ENCODE data around the gene LUC7L2.
"Not testable (repeated sequence)": the region's sequence is repeated elsewhere in the genome, so short reads cannot be mapped to it uniquely, and the experiment has no call there.

Gene LUC7L2

GRCh38 chr7:139396323-139396951, 36.7 kb downstream of the LUC7L2 start:
- DNase-seq (ENCODE audit: low read depth in 2 of 2): no peak

GRCh38 chr7:139397192-139397591, 37.5 kb downstream of the LUC7L2 start:
- DNase-seq (ENCODE audit: low read depth in 2 of 2): no peak

DNA sequence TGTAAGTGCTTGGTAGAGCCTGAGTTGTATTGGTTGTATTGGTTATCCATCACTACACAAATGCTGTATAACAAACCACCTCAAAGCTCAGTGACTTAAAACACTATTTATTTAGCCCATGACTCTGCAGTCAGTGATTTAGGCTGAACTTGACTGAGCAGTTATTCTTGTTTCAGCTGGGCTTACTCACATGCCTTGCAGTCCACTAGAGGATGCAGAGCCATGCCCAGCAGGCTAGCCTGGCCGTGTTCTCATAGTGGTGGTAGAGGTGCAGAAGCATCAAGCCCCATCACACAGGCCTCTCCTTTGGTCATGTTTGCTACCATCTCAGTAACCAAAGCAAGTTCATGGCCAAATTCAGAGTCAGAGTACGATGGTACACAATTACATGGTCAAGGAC, 43.9 kb downstream of the LUC7L2 start:
- no peak for DNase-seq (ENCODE audit: low read depth in 2 of 2)

- no peak for DNase-seq (ENCODE audit: low read depth in 2 of 2)
Measured at GRCh38 chr7:139407555-139407954, 47.9 kb downstream of the LUC7L2 start.

DNA sequence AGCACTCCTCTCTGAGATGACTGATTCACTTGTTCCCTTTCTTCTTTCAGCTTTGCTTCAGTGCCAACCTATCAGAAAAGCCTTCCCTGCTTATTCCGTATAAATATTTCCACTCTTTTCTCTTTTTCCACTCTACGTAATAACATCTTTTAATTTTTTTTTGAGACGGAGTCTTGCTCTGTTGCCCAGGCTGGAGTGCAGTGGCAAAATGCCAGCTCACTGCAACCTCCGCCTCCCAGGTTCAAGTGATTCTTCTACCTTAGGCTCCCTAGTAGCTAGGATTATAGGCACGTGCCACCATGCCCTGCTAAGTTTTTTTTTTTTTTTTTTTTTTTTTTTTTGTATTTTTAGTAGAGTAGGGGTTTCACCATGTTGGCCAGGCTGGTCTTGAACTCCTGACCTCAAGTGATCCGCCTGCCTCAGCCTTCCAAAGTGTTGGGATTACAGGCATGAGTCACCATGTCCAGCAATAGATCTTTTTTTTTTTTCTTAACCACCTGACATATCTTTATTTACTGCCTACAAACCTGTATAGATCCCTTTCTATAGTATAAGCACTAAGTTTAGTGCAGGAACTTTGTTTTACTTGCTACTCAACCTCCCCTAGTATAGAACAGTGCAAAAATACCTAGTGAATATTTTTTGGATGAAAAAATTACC, 55.2 kb downstream of the LUC7L2 start:
- DNase-seq (ENCODE audit: low read depth in 2 of 2): not testable (repeated sequence)

DNA sequence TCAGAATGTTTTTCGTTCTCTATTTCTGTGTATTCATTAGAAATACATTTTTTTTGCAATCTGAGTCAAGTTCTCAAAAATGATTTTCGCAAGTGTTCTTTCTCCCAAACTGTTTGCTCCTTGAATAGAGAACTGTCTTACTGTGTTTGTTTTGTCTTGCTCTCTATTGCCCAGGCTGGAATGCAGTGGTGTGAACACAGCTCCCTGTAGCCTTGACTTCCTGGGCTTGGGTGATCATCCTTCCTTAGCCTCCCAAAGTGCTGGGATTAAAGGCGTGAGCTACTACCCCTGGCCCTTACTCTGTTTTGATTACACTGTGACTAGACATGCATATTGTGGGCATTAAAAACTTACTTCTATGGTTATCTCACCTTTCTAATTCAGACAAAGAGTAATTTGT, 56.7 kb downstream of the LUC7L2 start:
- no peak for DNase-seq (ENCODE audit: low read depth in 2 of 2)

- no peak for DNase-seq (ENCODE audit: low read depth in 2 of 2)
Measured at GRCh38 chr7:139417478-139417877, 57.8 kb downstream of the LUC7L2 start.

GRCh38 chr7:139421123-139421522, 61.4 kb downstream of the LUC7L2 start:
- DNase-seq (ENCODE audit: low read depth in 2 of 2): no peak

- no peak for DNase-seq (ENCODE audit: low read depth in 2 of 2)
Measured at GRCh38 chr7:139422126-139422525, 62.4 kb downstream of the LUC7L2 start.

- no peak for DNase-seq (ENCODE audit: low read depth in 2 of 2)
Measured at GRCh38 chr7:139423091-139423490, 63.4 kb downstream of the LUC7L2 start.

- DNase-seq (ENCODE audit: low read depth in 2 of 2): no peak
Measured at GRCh38 chr7:139424004-139424403, 64.3 kb downstream of the LUC7L2 start.

- DNase-seq (ENCODE audit: low read depth in 2 of 2): not testable (repeated sequence)
Measured at GRCh38 chr7:139425701-139426100, 66.0 kb downstream of the LUC7L2 start.

- no peak for DNase-seq (ENCODE audit: low read depth in 2 of 2)
Measured at GRCh38 chr7:139426258-139427028, 66.7 kb downstream of the LUC7L2 start.

DNA sequence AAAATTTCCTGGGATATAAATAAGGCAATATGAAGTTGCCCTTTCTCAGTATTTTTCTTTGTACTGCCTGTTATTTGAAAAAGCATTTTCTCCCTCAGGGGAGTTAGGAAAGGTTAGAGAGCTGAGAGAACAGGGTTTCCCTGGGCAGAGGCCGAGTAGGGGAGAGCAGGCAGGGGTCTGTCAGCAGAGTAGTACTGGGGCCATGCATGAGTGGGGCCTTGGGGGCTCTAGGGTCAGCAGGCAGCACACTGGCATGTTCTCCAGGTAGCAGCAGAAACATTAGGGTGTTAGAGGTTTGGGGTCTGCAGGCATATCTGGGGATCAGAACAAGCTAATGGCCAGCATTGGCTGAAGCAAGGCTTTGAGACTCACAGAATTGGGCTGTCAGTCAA, 67.3 kb downstream of the LUC7L2 start:
- DNase-seq (ENCODE audit: low read depth in 2 of 2): no peak

GRCh38 chr7:139427788-139428187, 68.1 kb downstream of the LUC7L2 start:
- no peak for DNase-seq (ENCODE audit: low read depth in 2 of 2)

DNA sequence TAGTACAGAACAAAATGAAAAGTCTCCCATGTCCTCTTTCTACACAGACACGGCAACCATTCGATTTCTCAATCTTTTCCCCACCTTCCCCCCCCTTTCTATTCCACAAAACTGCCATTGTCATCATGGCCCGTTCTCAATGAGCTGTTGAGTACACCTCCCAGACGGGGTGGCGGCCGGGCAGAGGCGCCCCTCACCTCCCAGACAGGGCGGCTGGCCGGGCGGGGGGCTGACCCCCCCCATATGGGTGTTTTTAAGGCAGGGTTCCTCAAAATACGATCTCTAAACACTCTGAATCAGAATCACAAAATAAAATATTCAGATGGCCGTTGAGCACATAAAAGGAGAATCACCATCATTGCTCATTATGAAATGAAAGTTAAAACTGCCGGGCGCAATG, 70.0 kb downstream of the LUC7L2 start:
- DNase-seq (ENCODE audit: low read depth in 2 of 2): not testable (repeated sequence)

GRCh38 chr7:139430443-139430842, 70.7 kb downstream of the LUC7L2 start:
- DNase-seq (ENCODE audit: low read depth in 2 of 2): no peak

DNA sequence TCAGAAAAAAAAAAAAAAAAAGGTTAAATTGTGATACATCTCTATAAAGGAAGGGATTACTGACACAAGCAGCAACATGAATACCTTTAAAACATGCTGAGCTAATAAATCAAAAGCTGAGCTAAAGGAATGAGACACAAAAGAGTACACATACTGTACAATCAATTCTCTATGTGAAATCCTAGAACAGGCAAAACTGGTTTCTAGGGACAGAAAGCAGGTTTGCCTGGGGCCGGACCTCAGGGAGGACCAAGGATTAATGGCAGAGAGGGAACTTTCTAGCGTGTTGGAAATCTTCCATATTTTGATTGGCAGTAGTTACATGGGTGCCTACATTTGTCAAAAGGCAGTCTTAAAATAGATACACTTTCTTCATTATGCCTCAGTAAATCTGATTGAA, 71.3 kb downstream of the LUC7L2 start:
- no peak for DNase-seq (ENCODE audit: low read depth in 2 of 2)

DNA sequence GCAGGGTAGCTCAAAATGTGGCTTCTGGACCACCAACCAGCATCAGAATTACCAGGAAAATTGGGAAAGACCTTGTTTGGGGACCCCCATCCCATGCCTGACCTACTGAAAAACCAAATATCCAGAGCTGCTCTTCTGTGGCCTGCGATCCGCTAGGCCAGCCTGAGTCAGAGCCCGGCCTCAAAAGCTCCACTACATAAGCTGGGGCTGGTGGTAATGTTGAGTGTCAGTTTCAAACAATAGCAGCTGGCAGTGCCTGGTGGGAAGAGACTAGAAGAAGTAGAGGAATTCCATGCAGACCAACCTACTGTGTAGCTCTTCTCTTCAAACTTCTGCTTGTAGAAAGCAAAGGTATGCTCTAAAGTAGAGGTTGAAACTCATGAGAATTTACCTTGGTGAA, 71.8 kb downstream of the LUC7L2 start:
- DNase-seq (ENCODE audit: low read depth in 2 of 2): no peak

- DNase-seq (ENCODE audit: low read depth in 2 of 2): no peak
Measured at GRCh38 chr7:139436806-139437205, 77.1 kb downstream of the LUC7L2 start.

DNA sequence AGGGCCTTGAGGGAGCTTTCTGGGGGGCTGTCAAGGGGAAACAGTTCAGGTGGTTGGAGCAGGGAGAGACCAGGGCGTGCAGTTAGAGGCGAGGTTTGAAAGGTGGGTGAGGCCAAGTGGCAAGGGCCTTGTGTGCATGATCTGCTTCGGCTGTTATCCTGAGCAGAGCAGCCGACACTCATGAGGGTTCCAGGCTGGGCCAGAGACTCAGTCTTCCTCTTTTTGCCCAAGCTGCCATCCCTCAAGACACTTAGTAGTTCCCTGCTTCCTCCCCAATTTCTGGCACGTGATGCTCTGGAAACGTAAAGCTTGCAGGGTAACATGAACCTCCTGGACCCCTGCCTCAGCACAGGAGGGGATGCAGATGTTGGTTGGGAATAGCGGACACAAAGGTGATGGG, 79.7 kb downstream of the LUC7L2 start:
- DNase-seq (ENCODE audit: low read depth in 2 of 2): no peak

- DNase-seq (ENCODE audit: low read depth in 2 of 2): no peak
Measured at GRCh38 chr7:139441961-139442360, 82.3 kb downstream of the LUC7L2 start.

All from stimulated activated CD4-positive, alpha-beta T cell treated with anti-CD3 and anti-CD28 coated beads, Interleukin-1b, Interleukin-23, amount 100 ng/mL, for 1 hour (primary cell).